Non-pigmented ciliary epithelial cell (primary cell): ENCODE measurements around the gene TET1.
"Not testable (repeated sequence)": the region's sequence is repeated elsewhere in the genome, so short reads cannot be mapped to it uniquely, and the experiment has no call there.

Experiments used
- DNase-seq: peaks from one replicate; pipeline ENCODE4 v3.0.0-alpha.2; 2010; ENCODE audit warnings: low read depth

Gene TET1

GRCh38 chr10:68708987-68709386, 148.8 kb downstream of the TET1 start:
- not testable (repeated sequence) for DNase-seq

- DNase-seq: not testable (repeated sequence)
These were observed 152.9 kb downstream of the TET1 start for GRCh38 chr10:68713065-68713464.

- no peak for DNase-seq
These were observed 157.3 kb downstream of the TET1 start for GRCh38 chr10:68717435-68717834.

GRCh38 chr10:68720793-68721672, 160.9 kb downstream of the TET1 start, which contains the start of gene CCAR1:
TSS of gene CCAR1 (plus strand) at chr10:68721239. CDS start at chr10:68722505, 1,266 bp downstream.
- DNase-seq: peak; percentile 95

- no peak for DNase-seq
These were observed 161.7 kb downstream of the TET1 start for GRCh38 chr10:68721673-68722335.

- no peak for DNase-seq
These were observed 164.9 kb downstream of the TET1 start for GRCh38 chr10:68725016-68725415.

- no peak for DNase-seq
These were observed 167.0 kb downstream of the TET1 start for GRCh38 chr10:68727146-68727545.

GRCh38 chr10:68732651-68733050, 172.5 kb downstream of the TET1 start:
- DNase-seq: no peak

GRCh38 chr10:68734349-68734748, 174.2 kb downstream of the TET1 start:
- DNase-seq: no peak

- no peak for DNase-seq
These were observed 175.0 kb downstream of the TET1 start for GRCh38 chr10:68735119-68735518.

GRCh38 chr10:68735739-68736138, 175.6 kb downstream of the TET1 start:
- DNase-seq: not testable (repeated sequence)

- not testable (repeated sequence) for DNase-seq
These were observed 180.5 kb downstream of the TET1 start for GRCh38 chr10:68740676-68741075.

GRCh38 chr10:68742397-68742796, 182.3 kb downstream of the TET1 start:
- no peak for DNase-seq
